ENCODE measurements around the gene DENND1C.
"Not testable (repeated sequence)": the region's sequence is repeated elsewhere in the genome, so short reads cannot be mapped to it uniquely, and the experiment has no call there.

DENND1C gene

DNA sequence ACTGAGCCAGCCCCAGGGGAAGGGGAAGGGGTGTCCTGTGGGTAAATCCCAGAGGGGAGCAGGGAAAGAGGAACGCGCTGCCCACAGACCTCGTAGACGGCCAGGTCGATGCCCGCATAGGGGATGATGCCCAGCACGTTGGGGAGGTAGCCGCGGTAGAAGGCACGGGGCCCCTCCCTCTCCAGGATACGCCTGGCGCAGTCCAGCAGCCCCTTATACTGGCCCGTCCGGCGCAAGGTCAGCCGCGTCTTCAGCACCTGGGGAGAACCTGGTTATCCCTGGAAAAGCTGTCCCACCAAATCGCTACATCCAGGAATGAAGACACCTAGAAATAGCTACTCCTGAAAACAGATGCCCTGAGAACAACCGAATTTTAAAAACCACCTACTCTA is 29.4 kb downstream of the DENND1C start:
- no peak for DNase-seq

DNA sequence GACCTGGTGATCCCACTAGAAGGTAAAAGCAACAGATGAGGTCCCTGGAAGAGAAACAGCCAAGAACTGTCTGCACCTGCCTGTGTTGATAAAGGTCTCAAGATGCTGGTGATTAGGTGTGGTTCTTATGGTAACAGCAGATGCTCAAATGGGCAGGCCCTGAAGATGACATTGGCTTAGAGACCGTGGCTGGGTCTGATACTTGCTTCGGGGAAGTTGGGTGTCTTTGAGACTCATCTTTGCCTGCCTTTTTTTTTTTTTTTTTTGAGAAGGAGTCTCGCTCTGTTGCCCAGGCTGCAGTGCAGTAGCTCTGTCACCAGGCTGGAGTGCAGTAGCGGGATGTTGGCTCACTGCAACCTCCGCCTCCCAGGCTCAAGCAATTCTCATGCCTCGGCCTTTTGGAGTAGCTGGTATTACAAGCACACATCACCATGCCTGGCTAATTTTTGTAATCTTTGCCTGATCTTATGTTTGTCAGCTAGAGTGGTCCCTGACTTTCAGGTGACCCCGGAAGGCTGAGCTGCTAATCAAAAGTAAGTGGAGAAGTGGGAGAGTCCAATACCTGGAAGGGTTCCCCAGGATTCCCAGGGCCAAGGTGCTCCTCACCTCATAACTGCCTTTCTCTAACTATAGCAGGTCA is 29.9 kb downstream of the DENND1C start:
- no peak for DNase-seq

DNA sequence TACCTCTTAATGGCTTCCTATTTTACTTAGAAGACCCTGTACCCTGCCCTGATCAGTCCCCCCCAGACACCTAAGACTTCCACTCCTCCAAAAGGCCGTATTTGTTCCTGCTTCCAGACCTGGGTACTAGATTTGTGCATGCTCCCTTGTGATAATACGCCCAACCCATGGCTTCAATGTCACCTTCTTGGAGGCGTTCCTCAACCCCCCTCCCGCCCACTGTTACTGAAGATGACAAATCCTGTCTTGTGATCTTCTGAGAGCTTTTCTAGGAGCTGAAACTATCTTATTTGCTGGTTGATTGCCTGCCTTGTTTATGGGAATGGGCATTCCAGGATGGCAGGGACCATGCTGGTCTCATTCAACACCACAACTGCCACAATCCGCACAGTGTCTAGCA is 31.4 kb downstream of the DENND1C start:
- DNase-seq: no peak

DNA sequence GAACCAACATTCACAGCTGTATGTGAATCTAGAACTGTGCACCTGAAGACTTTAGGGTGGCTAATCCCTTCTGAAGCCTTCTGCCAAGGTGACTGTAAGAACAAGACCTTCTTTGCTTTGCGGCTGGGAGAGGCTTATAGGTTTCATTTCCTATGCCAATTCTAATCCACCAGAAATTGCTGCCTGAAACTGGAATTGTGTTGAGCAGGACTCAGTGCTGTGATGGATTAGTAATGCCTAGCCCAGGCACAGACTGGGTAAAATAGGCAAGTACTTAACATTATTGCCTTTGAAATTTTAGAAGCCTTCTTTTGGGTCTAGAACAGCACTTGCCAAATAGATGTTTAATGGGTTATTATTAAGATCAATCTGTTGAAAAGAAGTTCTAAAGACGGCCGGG is 33.5 kb downstream of the DENND1C start:
- no peak for DNase-seq

DNA sequence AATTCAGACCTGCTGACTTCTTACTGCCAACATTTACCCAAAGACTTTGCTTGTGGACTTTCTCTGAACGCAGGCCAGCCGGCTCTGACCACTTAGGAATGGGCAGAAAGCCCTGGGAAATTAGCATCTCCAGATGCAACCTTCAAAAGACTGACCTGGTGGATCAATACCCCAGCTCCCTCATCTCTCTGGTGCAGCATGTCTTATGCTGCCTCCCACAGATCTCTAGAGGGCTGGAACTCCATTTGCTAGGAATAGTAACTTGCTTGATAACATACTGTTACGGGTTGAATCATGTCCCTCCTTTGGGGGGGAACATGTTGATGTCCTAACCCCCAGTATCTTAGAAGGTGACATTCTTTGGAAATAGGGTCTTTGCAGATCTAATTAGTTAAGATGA is 35.1 kb downstream of the DENND1C start:
- no peak for DNase-seq

DNA sequence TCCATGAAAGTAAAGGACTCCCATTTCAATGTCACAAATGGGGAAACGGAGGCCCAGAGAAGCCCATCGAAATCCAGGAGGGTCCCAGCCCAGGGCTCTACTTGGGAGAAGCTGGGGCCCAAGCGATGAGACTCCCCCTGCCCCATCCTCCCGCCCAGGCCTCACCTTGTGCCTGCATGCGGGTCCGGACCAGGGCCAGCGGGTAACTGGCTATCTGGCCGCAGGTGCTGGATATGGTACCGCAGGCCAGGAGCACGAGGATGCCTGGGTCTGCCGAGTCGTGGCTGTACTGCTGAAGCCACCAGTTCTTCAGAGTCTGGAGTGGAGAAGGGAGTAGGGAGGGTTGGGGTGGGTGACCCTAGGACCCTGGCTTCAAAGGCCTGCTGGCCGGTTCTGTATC is 37.6 kb downstream of the DENND1C start:
- DNase-seq: no peak

DNA sequence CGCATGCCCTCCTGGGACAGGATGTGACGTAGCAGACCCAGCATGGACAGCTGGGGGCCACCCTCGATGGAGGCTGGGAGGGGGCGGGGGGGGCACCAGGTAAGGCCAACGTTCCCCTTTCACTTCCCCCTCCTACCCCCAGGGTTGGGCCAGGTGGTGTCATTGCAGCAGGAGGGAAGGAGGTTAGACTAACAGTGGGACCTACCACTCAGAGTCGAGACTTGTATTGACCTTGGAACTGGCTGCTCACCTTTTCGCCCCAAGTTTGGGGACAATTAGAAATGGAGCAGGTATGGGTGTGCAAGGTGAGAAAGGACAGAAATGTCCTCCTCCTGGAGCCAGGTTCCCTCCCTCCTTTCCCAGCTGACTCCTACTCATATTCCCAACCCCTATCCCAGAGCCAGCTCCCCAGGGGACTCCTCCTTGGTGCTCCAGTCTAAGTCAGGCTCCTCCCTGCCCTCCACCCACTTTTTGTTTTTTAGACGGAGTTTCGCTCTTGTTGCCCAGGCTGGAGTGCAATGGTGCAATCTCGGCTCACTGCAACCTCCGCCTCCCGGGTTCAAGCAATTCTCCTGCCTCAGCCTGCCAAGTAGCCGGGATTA is 39.4 kb downstream of the DENND1C start:
- DNase-seq: no peak

DNA sequence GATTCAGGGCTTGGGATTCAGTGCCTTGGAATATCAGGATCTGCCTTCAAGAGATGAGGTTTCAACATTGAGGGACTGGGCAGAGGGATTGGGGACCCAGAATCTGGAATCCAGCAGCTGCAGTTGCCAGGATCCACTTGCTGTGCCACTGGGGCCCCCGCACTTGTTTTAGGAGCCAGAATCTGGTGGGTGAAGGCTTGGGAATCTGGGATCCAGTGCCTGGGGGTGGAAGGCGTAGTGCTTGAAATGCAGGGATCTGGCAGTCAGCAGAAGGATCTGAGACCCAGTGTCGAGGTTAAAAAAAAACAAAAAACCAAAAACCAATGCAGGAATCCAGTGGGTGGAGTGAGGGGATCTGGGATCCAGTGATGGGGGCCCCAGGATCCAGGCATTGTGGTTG is 40.7 kb downstream of the DENND1C start:
- DNase-seq: no peak

DNA sequence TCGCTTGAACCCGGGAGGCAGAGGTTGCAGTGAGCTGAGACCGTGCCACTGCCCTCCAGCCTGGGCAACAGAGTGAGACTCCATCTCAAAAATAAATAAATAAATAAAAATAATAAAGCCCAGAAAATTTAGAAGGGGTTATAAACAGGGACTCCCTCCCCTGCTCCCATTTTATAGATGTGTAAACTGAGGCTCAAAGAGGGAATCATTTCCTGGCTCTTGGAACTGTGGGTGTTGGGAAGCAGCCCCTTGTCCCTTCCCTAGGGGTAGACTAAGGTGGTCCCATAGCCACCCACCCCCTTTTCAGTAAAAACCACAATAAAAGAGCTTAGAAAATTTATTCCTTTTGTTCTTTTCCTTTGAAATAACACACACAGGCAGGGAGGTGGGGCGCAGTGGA is 41.8 kb downstream of the DENND1C start:
- no peak for DNase-seq

DNA sequence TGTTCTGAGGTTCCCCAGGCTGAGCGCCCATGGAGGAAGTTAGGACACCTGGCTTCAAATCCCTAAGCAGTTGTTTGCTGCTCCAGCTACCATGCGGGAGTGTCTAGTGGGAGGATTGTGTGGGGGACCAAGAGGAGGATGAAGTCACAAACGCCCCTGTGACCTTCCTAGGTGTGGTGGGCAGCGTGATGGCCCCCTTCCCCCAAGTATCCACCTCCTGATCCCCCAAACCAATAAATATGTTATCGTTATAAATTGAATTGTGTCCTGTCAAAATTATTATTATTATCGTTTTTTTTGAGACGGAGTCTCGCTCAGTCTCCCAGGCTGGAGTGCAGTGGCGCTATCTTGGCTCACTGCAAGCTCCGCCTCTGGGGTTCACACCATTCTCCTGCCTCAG is 47.9 kb downstream of the DENND1C start, which contains the start of gene SLC25A41:
Gene SLC25A41, minus strand, starts transcription at position 101 of the 400 bp plus-strand sequence. Its CDS starts 70 bp downstream, at position 31.
- DNase-seq: no peak

DNA sequence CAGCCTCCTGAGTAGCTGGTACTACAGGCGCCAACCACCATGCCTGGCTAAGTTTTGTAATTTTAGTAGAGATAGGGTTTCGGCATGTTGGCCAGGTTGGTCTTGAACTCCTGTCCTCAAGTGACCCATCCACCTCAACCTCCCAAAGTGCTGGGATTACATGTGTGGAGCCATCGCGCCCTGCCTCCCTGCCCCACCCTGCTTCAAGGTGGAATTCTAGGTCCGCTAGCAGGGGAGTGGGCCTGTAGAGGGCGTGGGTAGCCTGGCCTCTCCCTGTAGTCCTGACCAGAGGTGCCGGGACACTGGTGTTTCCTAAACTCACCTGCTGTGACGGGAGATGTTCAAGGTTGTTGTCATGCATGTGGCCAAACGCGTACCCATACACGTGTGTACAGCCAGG is 48.4 kb downstream of the DENND1C start:
- no peak for DNase-seq

DNA sequence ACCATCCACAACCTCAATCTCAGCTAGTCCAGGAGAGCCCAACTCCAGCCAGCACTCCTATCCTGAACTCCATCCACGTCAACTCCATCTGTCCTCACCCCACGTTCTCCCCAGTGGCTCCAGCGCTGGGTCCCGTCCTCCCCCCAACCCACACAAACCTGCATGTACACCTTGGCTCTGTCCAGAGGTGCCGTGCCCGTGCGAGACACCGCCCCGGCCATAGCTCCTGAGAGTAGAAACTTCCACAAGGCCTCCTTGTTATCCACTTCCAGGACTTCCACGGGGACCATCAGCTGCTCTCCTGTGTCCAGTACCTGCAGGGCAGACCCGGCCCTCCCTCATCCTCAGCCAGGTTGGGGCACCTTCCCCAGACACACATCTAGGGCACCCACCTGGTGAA is 49.7 kb downstream of the DENND1C start:
- DNase-seq: no peak

DNA sequence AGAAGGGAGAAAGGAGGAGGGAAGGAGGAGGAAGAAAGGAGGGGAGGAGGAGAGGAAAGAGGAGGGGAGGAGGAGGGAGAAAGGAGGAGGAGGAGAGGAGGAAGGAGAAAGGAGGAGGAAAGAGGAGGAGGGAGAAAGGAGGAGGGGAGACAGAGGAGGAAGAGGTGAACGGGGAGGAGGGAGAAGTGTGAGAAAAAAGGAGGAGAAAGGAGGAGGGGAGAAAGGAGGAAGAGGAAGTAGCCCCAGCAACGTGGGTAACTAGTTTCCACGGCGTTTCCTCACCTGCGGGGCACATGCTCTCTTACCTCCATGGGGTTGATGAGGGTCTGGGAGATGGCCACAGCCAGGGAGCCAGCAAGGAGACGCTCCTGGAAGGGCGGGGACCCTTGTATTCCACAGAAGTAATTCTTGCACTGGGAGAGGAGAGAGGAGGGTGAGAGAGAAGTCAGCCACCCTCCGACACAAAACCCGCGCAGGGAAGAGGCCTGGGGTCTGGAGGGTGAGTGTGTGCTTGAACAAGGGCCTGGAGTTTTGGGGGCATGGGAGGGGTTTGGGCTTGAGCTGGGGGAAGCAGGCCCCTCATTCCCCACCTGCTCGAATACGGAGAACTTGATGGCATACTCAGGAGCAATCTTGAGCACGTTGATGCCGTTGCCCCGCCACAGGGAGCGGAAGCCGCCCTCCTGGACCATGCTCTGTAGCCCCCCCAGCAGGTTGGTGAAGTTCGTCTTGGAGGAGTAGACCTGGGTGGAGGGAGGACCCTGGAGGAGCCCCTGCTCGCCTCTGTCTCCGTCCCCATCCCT is 52.0 kb downstream of the DENND1C start:
- no peak for DNase-seq

DNA sequence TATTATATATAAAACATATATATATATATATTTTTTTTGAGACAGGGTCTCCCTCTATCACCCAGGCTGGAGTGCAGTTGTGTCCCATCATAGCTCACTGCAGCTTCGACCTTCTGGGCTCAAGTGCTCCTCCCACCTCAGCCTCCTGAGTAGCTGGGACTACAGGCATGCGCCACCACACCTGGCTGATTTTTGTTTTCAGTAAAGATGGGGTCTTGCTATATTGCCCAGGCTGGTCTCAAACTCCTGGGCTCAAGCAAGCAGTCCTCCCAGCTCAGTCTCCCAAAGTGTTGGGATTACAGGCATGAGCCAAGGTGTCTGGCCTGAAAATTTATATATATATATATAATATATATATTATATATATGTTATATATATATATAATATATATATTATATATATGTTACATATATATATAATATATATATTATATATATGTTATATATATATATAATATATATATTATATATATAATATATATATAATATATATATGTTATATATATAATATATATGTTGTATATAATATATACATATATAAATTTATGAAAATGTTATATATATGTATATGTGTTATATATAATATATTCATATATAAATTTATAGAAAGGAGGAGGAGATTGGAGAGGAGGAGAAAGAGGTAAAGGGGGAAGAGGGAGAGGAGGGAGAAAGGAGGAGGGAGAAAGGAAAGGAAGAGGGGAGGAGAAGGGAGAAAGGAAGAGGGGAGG is 52.7 kb downstream of the DENND1C start:
- DNase-seq: not testable (repeated sequence)

DNA sequence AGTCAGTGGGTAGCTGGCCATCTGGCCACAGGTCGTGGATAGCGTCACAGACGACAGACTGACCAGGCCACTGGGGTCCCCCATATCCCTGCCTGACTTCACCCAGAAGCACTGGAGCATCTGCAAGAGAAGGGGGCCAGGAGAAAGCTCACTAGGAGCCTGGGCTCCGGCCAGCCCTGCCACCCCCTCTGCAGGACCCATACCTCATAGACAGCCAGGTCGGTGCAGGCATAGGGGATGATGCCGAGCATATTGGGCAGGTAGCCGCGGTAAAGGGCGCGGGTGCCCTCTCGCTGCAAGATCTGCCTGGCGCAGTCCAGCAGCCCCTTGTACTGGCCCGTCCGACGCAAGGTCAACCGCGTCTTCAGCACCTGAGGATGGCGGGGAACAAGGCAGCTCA is 54.5 kb downstream of the DENND1C start:
- no peak for DNase-seq

DNA sequence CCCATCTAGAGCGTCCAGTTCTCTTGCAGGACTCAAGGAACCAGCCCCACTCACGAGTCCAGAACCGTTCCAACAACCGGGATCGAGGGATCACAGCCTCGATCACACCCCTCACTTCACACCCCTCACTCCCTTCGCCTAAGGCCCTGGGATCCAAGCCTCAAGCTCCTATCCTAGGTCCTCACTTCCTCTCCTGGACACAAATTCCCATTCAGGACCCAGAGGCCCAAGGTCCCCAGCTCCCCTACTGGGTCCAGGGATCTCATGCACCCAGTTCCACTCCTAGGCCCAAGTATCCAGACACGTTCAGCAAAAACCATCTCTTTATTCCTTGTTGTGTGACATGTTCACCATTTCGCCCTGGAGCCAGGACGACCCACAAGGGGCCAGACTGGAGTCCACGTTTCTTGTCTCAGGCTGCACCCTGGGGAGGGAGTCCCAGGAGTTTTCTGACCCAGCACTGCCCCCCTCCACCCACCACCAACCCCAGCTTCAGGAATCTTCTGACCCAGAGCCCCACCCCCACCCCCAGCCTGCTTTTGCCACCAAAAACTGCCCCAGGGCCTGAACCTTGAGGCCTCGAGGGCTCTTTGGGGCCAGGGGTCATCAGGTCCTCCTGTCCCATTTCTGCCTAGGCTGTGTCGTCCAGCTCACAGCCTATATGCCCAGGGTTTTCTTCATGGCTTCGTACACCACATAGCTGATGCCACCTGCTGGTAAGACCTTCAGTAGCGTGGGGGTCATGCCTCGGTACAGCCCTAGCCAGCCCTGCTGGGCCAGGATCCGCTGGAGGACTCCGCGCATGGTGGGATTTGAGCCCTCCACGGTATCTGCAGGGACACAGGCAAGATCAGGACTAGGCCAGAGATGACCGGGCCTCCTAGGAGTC is 55.6 kb downstream of the DENND1C start:
- DNase-seq: no peak

DNA sequence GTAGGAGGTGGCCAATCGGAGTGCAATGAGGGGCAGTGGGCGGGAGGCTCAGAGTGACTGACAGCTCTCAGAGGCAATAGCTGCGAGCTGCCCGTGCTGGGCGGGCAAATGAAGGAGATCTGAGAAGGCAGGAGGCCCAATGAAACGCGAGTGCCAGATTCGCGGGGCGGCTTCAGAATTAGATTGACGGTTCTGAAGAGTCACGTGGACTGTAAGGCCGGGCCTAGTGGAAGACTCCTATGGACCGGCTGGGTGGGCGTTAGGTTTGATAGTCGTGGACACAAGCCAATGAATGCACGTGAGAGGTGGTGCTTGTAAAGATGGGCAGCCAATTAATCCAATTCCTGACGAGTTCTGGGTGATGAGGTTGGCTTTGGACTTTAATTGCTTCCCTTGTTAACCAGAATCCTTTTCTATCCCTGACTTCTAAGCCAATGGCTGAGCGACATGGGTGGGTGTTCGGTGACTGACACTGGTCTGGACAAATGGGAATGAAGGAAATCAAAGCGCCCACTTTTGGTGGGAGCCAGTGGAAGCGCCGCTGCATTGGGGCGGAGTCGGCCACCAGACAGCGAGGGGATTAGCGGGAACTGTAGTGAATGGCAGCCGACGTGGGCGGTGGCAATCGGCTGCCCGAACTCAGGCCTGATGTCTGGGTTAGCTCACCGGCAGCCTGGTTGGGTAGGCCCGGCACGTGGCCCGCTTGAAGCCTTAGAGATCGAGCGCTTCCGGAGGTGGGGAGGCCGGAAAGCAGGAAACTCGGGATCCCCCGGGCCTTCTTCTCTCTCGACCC is 56.5 kb downstream of the DENND1C start:
- peak; percentile 98 to 99 for DNase-seq

DNA sequence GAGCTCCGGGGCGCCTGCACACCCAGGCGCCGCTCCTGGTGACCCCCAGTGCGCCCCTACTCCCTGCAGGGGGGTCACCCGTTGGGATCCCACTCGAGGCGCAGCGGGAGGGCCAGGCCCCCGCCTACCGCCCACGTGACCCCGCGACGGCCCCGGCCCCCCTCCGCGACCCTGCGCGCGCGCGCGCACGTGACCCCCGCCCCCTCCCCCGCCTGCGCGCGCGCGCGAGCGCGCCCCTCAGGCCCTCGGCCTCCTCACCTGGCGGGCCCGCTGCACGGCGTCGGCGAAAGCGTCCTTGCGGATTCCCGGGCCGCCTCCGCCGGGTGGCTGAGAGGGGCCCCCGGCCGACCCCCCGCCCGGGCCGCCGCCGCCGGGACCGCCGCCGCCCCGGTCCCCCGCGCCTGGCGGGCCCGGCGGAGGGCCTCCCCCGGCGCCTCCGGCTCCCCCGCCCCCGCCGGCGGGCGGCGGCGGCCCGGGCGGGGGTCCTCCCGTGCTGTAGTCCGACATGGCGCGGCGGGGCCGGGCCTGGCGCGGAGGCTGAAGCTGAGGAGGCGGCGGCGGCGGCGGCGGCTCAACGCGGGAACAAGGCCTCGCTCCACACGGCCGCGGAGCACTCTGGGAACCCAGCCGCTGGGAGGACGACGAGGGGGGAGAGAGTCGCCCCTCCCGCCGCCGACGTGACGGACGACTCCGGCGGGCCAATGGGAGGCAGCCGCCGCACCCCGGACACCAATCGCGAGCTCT is 57.2 kb downstream of the DENND1C start, which contains the start of gene KHSRP:
Gene KHSRP, minus strand, starts transcription at position 617 of the 744 bp plus-strand sequence. Its CDS starts 110 bp downstream, at position 507.
- peak in 1 of 2 experiments; percentile 33 for DNase-seq

DNA sequence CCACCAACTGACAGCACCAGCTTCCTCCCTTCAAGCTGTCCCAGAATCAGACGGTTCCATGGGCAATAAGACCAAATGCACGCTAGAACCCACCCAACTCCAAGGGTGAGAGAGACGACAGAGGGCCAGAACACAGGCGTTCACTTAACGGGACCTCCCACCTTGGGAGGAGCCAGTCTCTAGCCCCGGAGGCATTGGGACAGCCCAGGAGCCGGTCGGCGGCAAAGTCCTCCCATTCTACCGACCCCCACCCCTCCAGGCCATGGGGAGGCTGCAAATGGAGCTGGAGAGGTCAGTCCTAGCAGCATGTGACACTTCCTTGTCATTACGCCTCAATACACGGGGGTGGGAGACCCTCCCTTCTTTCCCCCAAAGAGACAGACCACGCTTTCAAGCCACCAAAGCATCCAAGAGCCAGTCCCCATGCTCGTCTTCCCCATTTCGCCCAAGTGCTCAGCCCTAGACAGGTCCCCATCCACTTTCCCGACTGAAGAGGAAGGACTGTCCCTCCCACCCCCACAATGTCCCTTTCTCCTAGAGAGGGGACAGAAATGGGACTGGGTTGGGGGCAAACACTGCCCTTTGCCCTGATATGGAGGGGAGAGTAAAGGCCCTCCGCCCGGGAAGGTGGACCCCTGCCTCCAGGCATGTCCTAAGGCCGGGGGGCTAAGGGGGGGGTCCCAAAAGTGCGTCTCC is 57.9 kb downstream of the DENND1C start:
- DNase-seq: no peak

Measured in NCI-H526 (cell line).